G401 (cell line): ENCODE measurements around the gene CNIH4. TPM values are rescaled to one million over a fixed set of nuclear protein-coding genes. Genes with fewer than 3 reads are reported as not detected.

ENCODE experiments used
- total RNA-seq: library from RNA; depleted of rRNA; stranded (reverse); fragments of >200 nt; shearing (Covaris generic); gene quantifications from 2 replicates; pipeline ENCODE4 v1.2.3, GENCODE V29; 2014; rRNA removed

Gene CNIH4
- total RNA-seq, 1 experiment from 2014 or later = 110 TPM

Other genes with a start within 250 kb of the CNIH4 start
- 75.0 and 98.4 TPM in 2 replicates for gene FBXO28, start 242.8 kb upstream of the CNIH4 start, total RNA-seq
- gene DEGS1, start 173.6 kb upstream of the CNIH4 start, total RNA-seq = 306 and 340 TPM in 2 replicates
- 81.5 and 102 TPM in 2 replicates for gene NVL, start 26.7 kb upstream of the CNIH4 start, total RNA-seq
- gene WDR26, start 77.9 kb downstream of the CNIH4 start, total RNA-seq = 30.5 and 43.8 TPM in 2 replicates